CD4-positive, alpha-beta T cell (primary cell): ENCODE data around the gene HPD. TPM values are rescaled to one million over a fixed set of nuclear protein-coding genes. Genes with fewer than 3 reads are reported as not detected.
"Not testable (repeated sequence)": the region's sequence is repeated elsewhere in the genome, so short reads cannot be mapped to it uniquely, and the experiment has no call there.

Experiments used
- ATAC-seq: fragments of 200-7000 bp; cut with Tn5 transposase; one replicate; pipeline ENCODE4 v1.10.0; 2022; ENCODE audit warnings: mild to moderate bottlenecking; ENCODE audit not compliant: poor library complexity
- CTCF ChIA-PET: fragments of 350-600 bp; sonication (Branson Sonifier 250); formaldehyde crosslinking; loops from one replicate; lab custom pipeline; 2021; ENCODE audit warnings: antibody characterized with exemption, inconsistent platforms; lab: Charles Lee
- POLR2A ChIA-PET: fragments of 350-600 bp; sonication (Branson Sonifier 250); formaldehyde crosslinking; loops from one replicate; lab custom pipeline; 2021; ENCODE audit warnings: antibody characterized with exemption, inconsistent platforms; lab: Charles Lee
- DNase-seq, 14 experiments: peaks; one replicate each; pipeline ENCODE4 v3.0.0-alpha.2; 2013 to 2020; ENCODE audit warnings: mixed read lengths in 2 of 14
- H3K27ac ChIP-seq, 2 donors: one replicate each; pipeline versions ENCODE4 v1.5.1 to v1.7.0; 2013; ENCODE audit warnings: low read length in 2 of 2, low read depth in 1 of 2, mild to moderate bottlenecking in 1 of 2
- H3K27me3 ChIP-seq, 2 experiments: 1 replicate in 1 of 2; 2 replicates in 1 of 2; pipeline versions ENCODE4 v1.6.1 to v1.7.0; 2013; ENCODE audit warnings: low read length in 2 of 2, control low read depth in 1 of 2, mild to moderate bottlenecking in 1 of 2, moderate library complexity in 1 of 2; ENCODE audit not compliant: insufficient read depth in 2 of 2, control insufficient read depth in 1 of 2
- H3K36me3 ChIP-seq: one replicate; pipeline ENCODE4 v1.6.1; 2013; ENCODE audit warnings: low read length, control low read depth; ENCODE audit not compliant: insufficient read depth
- H3K4me1 ChIP-seq: one replicate; pipeline ENCODE4 v1.6.1; 2013; ENCODE audit warnings: low read length, control low read depth; ENCODE audit not compliant: insufficient read depth
- H3K4me3 ChIP-seq: one replicate; pipeline ENCODE4 v1.5.1; 2013; ENCODE audit warnings: mild to moderate bottlenecking, low read length, moderate library complexity
- H3K9me3 ChIP-seq, 2 experiments: 1 replicate in 1 of 2; 2 replicates in 1 of 2; pipeline versions ENCODE4 v1.6.1 to v1.7.0; 2013; ENCODE audit warnings: low read length in 2 of 2, mild to moderate bottlenecking in 2 of 2, control low read depth in 1 of 2, moderate library complexity in 1 of 2; ENCODE audit not compliant: control insufficient read depth in 1 of 2, insufficient read depth in 1 of 2
- H3K27ac Mint-ChIP-seq: one replicate; pipeline ENCODE4 v1.8.0; 2020; ENCODE audit warnings: mixed read lengths
- H3K27me3 Mint-ChIP-seq: one replicate; pipeline ENCODE4 v1.8.0; 2021; ENCODE audit warnings: mixed read lengths
- H3K36me3 Mint-ChIP-seq: one replicate; pipeline ENCODE4 v1.8.0; 2021; ENCODE audit warnings: low read depth, mixed read lengths
- H3K4me1 Mint-ChIP-seq: one replicate; pipeline ENCODE4 v1.8.0; 2021; ENCODE audit warnings: low read depth, mixed read lengths
- H3K4me3 Mint-ChIP-seq: one replicate; pipeline ENCODE4 v1.8.0; 2020; ENCODE audit warnings: mild to moderate bottlenecking, mixed read lengths
- H3K9me3 Mint-ChIP-seq: one replicate; pipeline ENCODE4 v1.8.0; 2020; ENCODE audit warnings: mixed read lengths
- intact Hi-C, 2 experiments: fragments of 100-400 bp; cut with DNase I in 1 of 2; cut with micrococcal nuclease in 1 of 2; formaldehyde crosslinking; loops; one replicate each; pipeline versions ENCODE4 v1.15.1 to v1.9.0; 2023 to 2025; cut with DNase I, micrococcal nuclease
- total RNA-seq, 174 experiments: library from RNA in 2 of 174; stranded (reverse) in 2 of 174; gene quantifications; one replicate each; pipeline ENCODE4 v1.2.3 and lab custom pipeline; 2021 to 2026
- TF ChIP-seq, protein P1 (sequence below): fragments of 200-600 bp; IDR thresholded peaks from one replicate; pipeline ENCODE4 v1.8.0; 2022; ENCODE audit warnings: antibody characterized with exemption, mild to moderate bottlenecking

The HPD gene
- total RNA-seq, 2 experiments from 2014 or later: not detected

DNA sequence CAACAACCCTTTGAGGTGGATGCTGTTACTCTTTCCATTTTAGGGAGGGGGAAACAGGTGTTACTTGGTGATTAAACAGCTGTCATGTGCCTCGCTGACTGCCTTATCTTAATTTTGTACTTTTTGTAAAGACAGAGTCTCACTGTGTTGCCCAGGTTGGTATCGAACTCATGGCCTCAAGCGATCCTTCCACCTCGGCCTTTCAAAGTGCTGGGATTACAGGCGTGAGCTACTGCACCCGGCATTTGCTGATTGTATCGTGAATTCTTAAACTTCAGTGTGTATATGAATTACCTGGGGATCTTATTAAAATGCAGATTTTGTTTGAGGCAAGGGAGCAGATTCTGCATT lies 30.6 kb upstream of the HPD start:
- H3K4me3 Mint-ChIP-seq: peak overlapping the region; percentile 96
- peaks cover 8% of the 10 kb centered on the region for H3K36me3 ChIP-seq
- H3K27ac Mint-ChIP-seq: peak overlapping the region; percentile 96
- no peaks in the 10 kb centered on the region for H3K9me3 Mint-ChIP-seq
- H3K27me3 ChIP-seq: no peaks in the 10 kb centered on the region
- peak overlapping the region; percentile 86 to 97 for H3K27ac ChIP-seq
- H3K4me1 Mint-ChIP-seq: peaks cover 37% of the 10 kb centered on the region
- CTCF ChIA-PET: interaction anchor here (0.8 to 4.3 kb wide), 7 partner anchors 29 to 351 kb away, joined by 3 to 46 read pairs (median 8); partner anchors contain the start of genes CFAP251 and RHOF
- H3K36me3 Mint-ChIP-seq: peaks cover 36% of the 10 kb centered on the region
- TF ChIP-seq, protein P1, sequence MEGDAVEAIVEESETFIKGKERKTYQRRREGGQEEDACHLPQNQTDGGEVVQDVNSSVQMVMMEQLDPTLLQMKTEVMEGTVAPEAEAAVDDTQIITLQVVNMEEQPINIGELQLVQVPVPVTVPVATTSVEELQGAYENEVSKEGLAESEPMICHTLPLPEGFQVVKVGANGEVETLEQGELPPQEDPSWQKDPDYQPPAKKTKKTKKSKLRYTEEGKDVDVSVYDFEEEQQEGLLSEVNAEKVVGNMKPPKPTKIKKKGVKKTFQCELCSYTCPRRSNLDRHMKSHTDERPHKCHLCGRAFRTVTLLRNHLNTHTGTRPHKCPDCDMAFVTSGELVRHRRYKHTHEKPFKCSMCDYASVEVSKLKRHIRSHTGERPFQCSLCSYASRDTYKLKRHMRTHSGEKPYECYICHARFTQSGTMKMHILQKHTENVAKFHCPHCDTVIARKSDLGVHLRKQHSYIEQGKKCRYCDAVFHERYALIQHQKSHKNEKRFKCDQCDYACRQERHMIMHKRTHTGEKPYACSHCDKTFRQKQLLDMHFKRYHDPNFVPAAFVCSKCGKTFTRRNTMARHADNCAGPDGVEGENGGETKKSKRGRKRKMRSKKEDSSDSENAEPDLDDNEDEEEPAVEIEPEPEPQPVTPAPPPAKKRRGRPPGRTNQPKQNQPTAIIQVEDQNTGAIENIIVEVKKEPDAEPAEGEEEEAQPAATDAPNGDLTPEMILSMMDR: no peak
- intact Hi-C loops: loop anchor here (2.0 to 5.0 kb wide), 10 partner anchors 28 to 537 kb away; partner anchors contain the start of genes TMEM120B (in 2 of the 2) and ANAPC5 (in 1 of the 2)
- H3K27me3 Mint-ChIP-seq: no peaks in the 10 kb centered on the region
- ATAC-seq (no peak), DNase-seq (no peak)
- POLR2A ChIA-PET: interaction anchor here (1.5 to 3.0 kb wide), 7 partner anchors 29 to 337 kb away, joined by 7 to 62 read pairs (median 10); partner anchors contain the start of genes CFAP251, DIABLO, ORAI1 and RHOF
- no peaks in the 10 kb centered on the region for H3K9me3 ChIP-seq
- H3K4me1 ChIP-seq: peaks cover 44% of the 10 kb centered on the region
- peak overlapping the region; percentile 96 for H3K4me3 ChIP-seq

DNA sequence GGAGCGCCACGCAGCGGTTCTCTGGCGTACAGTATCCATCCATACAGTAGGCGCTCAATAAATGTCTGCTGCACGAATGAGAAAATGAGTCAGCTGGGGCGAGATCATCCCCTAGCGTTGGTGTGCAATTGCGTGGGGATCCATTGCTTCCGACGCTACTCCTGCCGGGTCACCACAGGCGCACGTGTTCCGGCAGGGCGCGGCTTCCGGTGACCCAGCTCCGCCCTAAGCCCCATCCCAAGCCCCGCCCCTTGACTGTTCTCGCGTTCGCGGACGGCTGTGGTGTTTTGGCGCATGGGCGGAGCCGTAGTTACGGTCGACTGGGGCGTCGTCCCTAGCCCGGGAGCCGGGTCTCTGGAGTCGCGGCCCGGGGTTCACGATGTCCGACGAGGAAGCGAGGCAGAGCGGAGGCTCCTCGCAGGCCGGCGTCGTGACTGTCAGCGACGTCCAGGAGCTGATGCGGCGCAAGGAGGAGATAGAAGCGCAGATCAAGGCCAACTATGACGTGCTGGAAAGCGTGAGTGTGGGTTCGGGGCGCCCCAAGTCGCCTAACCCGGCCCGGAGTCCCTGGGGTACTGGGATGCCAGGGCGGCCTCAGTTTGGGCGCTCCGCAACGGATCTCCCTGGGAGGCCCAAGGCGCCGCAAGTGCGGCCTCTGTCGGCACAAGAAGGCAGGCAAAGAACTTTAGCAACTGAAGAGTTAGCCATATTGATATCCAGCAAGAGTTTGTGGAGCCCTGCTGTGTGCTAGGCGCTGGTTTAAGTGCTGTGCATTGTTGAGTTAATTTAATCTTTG lies 30.0 kb upstream of the HPD start, which contains the start of gene PSMD9:
Gene PSMD9, plus strand, starts transcription at position 313 of the 796 bp plus-strand sequence. Its CDS starts 67 bp downstream, at position 380.
- intact Hi-C loops: loop anchor here (1.0 to 5.0 kb wide), 12 partner anchors 28 to 536 kb away; partner anchors contain the start of genes TMEM120B (in 2 of the 2) and ANAPC5 (in 1 of the 2)
- H3K27me3 ChIP-seq: no peaks in the 10 kb centered on the region
- ATAC-seq: peak; percentile 90
- peak within 1 kb of the TSS; percentile 96 for H3K4me3 ChIP-seq
- H3K36me3 ChIP-seq: peaks cover 7% of the 10 kb centered on the region
- TF ChIP-seq, protein P1: peak; percentile 21
- CTCF ChIA-PET: interaction anchor here (0.6 to 4.3 kb wide), 20 partner anchors 8 to 354 kb away, joined by 3 to 46 read pairs (median 4); partner anchors contain the start of genes CFAP251, RHOF, SETD1B and TMEM120B
- H3K9me3 ChIP-seq: no peaks in the 10 kb centered on the region
- DNase-seq: peak; percentile 96 to 99 (median 98)
- H3K36me3 Mint-ChIP-seq: peaks cover 30% of the 10 kb centered on the region
- H3K4me3 Mint-ChIP-seq: peak within 1 kb of the TSS; percentile 96
- H3K27me3 Mint-ChIP-seq: no peaks in the 10 kb centered on the region
- peaks cover 32% of the 10 kb centered on the region for H3K4me1 Mint-ChIP-seq
- H3K27ac Mint-ChIP-seq: peak within 1 kb of the TSS; percentile 96
- no peaks in the 10 kb centered on the region for H3K9me3 Mint-ChIP-seq
- peaks cover 39% of the 10 kb centered on the region for H3K4me1 ChIP-seq
- POLR2A ChIA-PET: interaction anchor here (0.7 to 3.0 kb wide), 21 partner anchors 9 to 1360 kb away, joined by 3 to 62 read pairs (median 5); partner anchors contain the start of genes CFAP251, COQ5, DIABLO and KNTC1
- peak within 1 kb of the TSS; percentile 86 to 97 for H3K27ac ChIP-seq

DNA sequence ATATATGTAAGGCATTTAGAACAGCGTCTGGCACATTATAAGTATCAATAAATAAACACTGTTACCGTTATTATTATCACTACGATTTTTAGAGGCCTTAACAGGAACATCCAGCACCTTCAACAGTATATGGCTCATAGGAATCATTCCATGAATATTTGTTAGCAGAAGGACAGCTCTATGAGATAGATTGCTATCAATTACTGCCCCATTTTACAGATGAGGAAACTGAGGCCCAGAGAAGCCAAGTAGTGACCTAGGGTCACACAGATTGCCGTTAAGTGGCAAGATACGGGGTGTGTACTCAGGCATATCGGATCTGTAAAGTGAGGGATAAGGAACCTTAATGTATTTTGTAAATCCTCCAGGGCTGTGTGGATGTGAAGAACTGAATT lies 29.4 kb upstream of the HPD start:
- peak overlapping the region; percentile 59 to 86 for H3K27ac ChIP-seq
- TF ChIP-seq, protein P1: no peak
- Mint-ChIP-seq H3K27me3 (no peaks in the 10 kb centered on the region), H3K4me1 (peaks cover 27% of the 10 kb centered on the region), H3K36me3 (peaks cover 26% of the 10 kb centered on the region), H3K9me3 (no peaks in the 10 kb centered on the region), H3K27ac (peak overlapping the region; percentile 96), H3K4me3 (peak overlapping the region; percentile 96)
- H3K4me3 ChIP-seq: peak overlapping the region; percentile 96
- H3K4me1 ChIP-seq: peaks cover 33% of the 10 kb centered on the region
- H3K27me3 ChIP-seq: no peaks in the 10 kb centered on the region
- POLR2A ChIA-PET: interaction anchor here (0.6 to 3.0 kb wide), 23 partner anchors 10 to 1359 kb away, joined by 3 to 62 read pairs (median 4); partner anchors contain the start of genes CFAP251, COQ5, DIABLO and KNTC1
- DNase-seq (no peak), ATAC-seq (no peak)
- peaks cover 4% of the 10 kb centered on the region for H3K36me3 ChIP-seq
- CTCF ChIA-PET: interaction anchor here (0.7 to 4.3 kb wide), 19 partner anchors 8 to 350 kb away, joined by 3 to 46 read pairs (median 5); partner anchors contain the start of genes CFAP251, RHOF, SETD1B and TMEM120B
- H3K9me3 ChIP-seq: no peaks in the 10 kb centered on the region
- intact Hi-C loops: loop anchor here (1.0 to 5.0 kb wide), 12 partner anchors 29 to 536 kb away; partner anchors contain the start of genes TMEM120B (in 2 of the 2) and ANAPC5 (in 1 of the 2)

DNA sequence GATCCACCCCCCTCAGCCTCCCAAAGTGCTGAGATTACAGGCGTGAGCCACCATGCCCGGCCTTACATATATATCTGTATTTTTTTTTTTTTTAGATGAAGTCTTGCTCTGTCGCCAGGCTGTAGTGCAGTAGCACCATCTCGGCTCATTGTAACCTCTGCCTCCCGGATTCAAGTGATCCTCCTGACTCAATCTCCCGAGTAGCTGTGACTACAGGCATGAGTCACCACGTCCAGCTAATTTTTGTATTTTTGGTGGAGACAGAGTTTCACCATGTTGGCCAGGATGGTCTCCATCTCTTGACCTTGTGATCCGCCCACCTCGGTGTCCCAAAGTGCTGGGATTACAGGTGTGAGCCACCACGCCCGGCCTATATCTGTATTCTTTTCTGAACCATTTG lies 26.5 kb upstream of the HPD start:
- H3K9me3 Mint-ChIP-seq, H3K27ac Mint-ChIP-seq, H3K4me3 Mint-ChIP-seq, H3K27me3 Mint-ChIP-seq, H3K9me3 ChIP-seq, CTCF ChIA-PET, ATAC-seq, POLR2A ChIA-PET, DNase-seq, H3K27me3 ChIP-seq, H3K36me3 ChIP-seq, H3K4me3 ChIP-seq, H3K27ac ChIP-seq: not testable (repeated sequence)
- H3K4me1 ChIP-seq: peaks cover 23% of the 10 kb centered on the region
- intact Hi-C loops: loop anchor here (5.0 kb wide), 6 partner anchors 48 to 533 kb away; partner anchors contain the start of genes ANAPC5 (in 1 of the 2) and TMEM120B (in 1 of the 2)
- Mint-ChIP-seq H3K36me3 (peaks cover 16% of the 10 kb centered on the region), H3K4me1 (peaks cover 21% of the 10 kb centered on the region)
